ENCODE data around the gene C11orf65. TPM values are rescaled to one million over a fixed set of nuclear protein-coding genes. Genes with fewer than 3 reads are reported as not detected.
"Not testable (repeated sequence)": the region's sequence is repeated elsewhere in the genome, so short reads cannot be mapped to it uniquely, and the experiment has no call there.

The C11orf65 gene
- total RNA-seq, 1 donor from 2014 or later = 0.36 TPM

- Histone ChIP-seq H3K4me1 (no peaks in the 10 kb centered on the region), H3K27ac (replicated peaks) (no peak overlapping the region), H3K4me3 (no peak overlapping the region), H3K36me3 (no peaks in the 10 kb centered on the region), H3K9me3 (replicated peaks) (peaks cover 4% of the 10 kb centered on the region), H3K27me3 (ENCODE audit: low read depth) (no peaks in the 10 kb centered on the region)
- intact Hi-C loops (cut with micrococcal nuclease) = no loop called here
- no peak for DNase-seq
- TF ChIP-seq CTCF (IDR thresholded peaks at IDR 0.05; ENCODE audit: borderline replicate concordance) = no peak
Measured at GRCh38 chr11:108432783-108433182, 34.5 kb downstream of the C11orf65 start.

DNA sequence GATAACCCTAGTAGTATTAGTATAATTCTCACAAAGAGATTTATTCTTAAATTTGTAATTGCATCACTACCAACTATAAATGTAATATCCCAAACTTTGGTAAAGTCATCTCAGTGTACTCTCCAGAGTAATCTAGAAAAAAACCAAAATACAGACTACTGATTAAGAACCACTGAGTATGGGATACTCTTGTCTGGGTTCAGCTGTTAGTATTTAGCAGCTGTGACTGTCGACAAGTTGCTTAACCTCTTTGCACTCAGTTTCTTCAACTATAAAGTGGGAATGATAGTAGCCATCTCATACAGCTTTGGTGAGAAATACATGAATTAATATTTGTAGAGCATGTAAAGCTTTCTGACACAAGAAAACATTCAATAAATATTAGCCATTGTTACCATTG is 35.3 kb downstream of the C11orf65 start:
- intact Hi-C loops (cut with micrococcal nuclease) = no loop called here

GRCh38 chr11:108431370-108431769 is 36.0 kb downstream of the C11orf65 start:
- H3K27me3 ChIP-seq (ENCODE audit: low read depth) = no peaks in the 10 kb centered on the region
- no peaks in the 10 kb centered on the region for H3K36me3 ChIP-seq
- no peaks in the 10 kb centered on the region for H3K4me1 ChIP-seq
- intact Hi-C loops (cut with micrococcal nuclease) = no loop called here
- no peak overlapping the region for H3K27ac ChIP-seq (replicated peaks)
- TF ChIP-seq CTCF (IDR thresholded peaks at IDR 0.05; ENCODE audit: borderline replicate concordance) = no peak
- H3K9me3 ChIP-seq (replicated peaks) = peaks cover 7% of the 10 kb centered on the region
- no peak for DNase-seq
- H3K4me3 ChIP-seq = no peak overlapping the region

More for the DNA sequence above, 35.3 kb downstream of the C11orf65 start:
- no peak overlapping the region for H3K4me3 ChIP-seq
- H3K9me3 ChIP-seq (replicated peaks) = peaks cover 5% of the 10 kb centered on the region
- no peak for TF ChIP-seq CTCF (IDR thresholded peaks at IDR 0.05; ENCODE audit: borderline replicate concordance)
- H3K4me1 ChIP-seq = no peaks in the 10 kb centered on the region
- no peak for DNase-seq
- no peaks in the 10 kb centered on the region for H3K27me3 ChIP-seq (ENCODE audit: low read depth)
- no peaks in the 10 kb centered on the region for H3K36me3 ChIP-seq
- no peak overlapping the region for H3K27ac ChIP-seq (replicated peaks)

DNA sequence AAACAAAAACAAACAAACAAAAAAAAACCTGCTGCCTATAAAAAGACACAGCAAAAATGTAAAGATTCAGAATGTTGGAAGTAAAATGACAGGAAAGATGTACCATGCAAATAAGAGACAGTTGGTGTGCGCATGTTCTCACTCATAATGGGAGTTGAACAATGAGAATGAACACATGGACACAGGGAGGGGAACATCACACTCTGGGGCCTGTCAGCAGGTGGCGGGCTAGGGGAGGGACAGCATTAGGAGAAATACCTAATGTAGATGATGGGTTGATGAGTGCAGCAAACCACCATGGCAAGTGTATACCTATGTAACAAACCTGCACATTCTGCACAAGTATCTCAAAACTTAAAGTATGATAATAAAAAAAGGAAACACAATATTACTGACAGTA is 49.8 kb downstream of the C11orf65 start:
- H3K36me3 ChIP-seq; H3K27me3 ChIP-seq (ENCODE audit: low read depth); DNase-seq; intact Hi-C loops (cut with micrococcal nuclease); H3K4me1 ChIP-seq; H3K27ac ChIP-seq (replicated peaks); H3K4me3 ChIP-seq: not testable (repeated sequence)
- H3K9me3 ChIP-seq (replicated peaks) = peaks cover 14% of the 10 kb centered on the region
- TF ChIP-seq CTCF (IDR thresholded peaks at IDR 0.05; ENCODE audit: borderline replicate concordance) = peak; percentile 59

GRCh38 chr11:108414958-108415357 is 52.4 kb downstream of the C11orf65 start:
- no peaks in the 10 kb centered on the region for H3K27me3 ChIP-seq (ENCODE audit: low read depth)
- no peaks in the 10 kb centered on the region for H3K36me3 ChIP-seq
- H3K9me3 ChIP-seq (replicated peaks) = peaks cover 14% of the 10 kb centered on the region
- H3K4me1 ChIP-seq = no peaks in the 10 kb centered on the region
- intact Hi-C loops (cut with micrococcal nuclease) = no loop called here
- no peak overlapping the region for H3K4me3 ChIP-seq
- no peak for TF ChIP-seq CTCF (IDR thresholded peaks at IDR 0.05; ENCODE audit: borderline replicate concordance)
- no peak for DNase-seq
- no peak overlapping the region for H3K27ac ChIP-seq (replicated peaks)

- intact Hi-C loops (cut with micrococcal nuclease) = no loop called here
- Histone ChIP-seq H3K9me3 (replicated peaks) (no peaks in the 10 kb centered on the region), H3K4me1 (no peaks in the 10 kb centered on the region), H3K27me3 (ENCODE audit: low read depth) (no peaks in the 10 kb centered on the region), H3K4me3 (no peak overlapping the region), H3K27ac (replicated peaks) (no peak overlapping the region), H3K36me3 (no peaks in the 10 kb centered on the region)
- no peak for TF ChIP-seq CTCF (IDR thresholded peaks at IDR 0.05; ENCODE audit: borderline replicate concordance)
- no peak for DNase-seq
Measured at GRCh38 chr11:108405706-108406105, 61.6 kb downstream of the C11orf65 start.
